HG02840 (cell line): ENCODE data around the gene KCTD2.
A peak's percentile ranks its signal among the peaks of the same experiment; 100 is the strongest.

Experiments used
- ATAC-seq: cut with Tn5 transposase; IDR thresholded peaks from one replicate; pipeline ENCODE4 v1.9.1; 2021; ENCODE audit warnings: mild to moderate bottlenecking, moderate library complexity, moderate number of reproducible peaks; ENCODE audit not compliant: unreplicated experiment, low FRiP score

KCTD2 gene

GRCh38 chr17:75093548-75094158 is 46.6 kb downstream of the KCTD2 start:
- ATAC-seq: no peak

- no peak for ATAC-seq
These were observed 47.9 kb downstream of the KCTD2 start for GRCh38 chr17:75094871-75095399.

DNA sequence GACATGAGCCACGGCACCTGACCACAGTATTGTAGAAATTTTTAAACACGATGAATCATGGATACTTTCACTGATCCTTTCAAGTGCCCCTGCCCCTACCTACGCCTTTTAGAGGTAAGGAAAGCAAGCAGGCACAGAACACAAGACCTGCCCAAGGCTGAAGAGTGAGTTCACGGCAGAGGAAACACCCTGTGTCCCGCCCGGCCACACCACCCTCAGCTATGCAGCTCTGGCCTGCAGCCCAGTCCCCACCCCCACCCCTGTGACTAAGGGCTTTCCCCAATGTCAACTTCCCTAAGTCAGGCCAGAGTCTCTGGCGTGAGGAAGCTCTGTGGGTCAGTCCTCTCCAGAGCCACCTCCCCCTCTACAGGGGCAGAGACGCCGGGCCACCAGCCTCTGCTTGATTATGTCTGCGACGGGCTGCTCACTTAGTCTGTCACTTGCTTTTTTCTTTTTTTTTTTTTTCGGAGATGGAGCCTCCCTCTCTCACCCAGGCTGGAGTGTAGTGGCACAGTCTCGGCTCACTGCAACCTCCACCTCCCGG is 49.1 kb downstream of the KCTD2 start:
- ATAC-seq: no peak

- no peak for ATAC-seq
These were observed 50.8 kb downstream of the KCTD2 start for GRCh38 chr17:75097865-75098264.

DNA sequence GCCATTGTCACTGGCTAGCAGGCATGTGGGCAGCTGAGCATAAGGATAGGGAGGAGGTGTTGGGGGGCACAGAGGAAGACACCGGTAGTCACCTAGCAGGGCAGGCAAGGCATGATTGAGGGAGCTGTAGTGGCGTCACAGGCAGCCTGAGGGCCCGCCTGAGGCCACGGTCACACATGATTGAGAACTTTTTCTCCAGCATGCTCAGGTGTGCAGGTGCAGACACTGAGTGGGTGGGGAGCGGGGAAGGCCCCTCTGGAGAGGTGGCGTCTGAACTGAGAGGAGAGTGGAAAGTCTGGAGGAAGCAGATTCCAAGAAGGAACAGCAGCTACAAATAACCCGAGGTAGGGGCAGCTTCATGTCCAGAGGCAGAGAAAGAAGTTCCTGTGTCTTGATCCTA is 51.8 kb downstream of the KCTD2 start:
- no peak for ATAC-seq

GRCh38 chr17:75099881-75100595 is 53.0 kb downstream of the KCTD2 start:
- no peak for ATAC-seq

DNA sequence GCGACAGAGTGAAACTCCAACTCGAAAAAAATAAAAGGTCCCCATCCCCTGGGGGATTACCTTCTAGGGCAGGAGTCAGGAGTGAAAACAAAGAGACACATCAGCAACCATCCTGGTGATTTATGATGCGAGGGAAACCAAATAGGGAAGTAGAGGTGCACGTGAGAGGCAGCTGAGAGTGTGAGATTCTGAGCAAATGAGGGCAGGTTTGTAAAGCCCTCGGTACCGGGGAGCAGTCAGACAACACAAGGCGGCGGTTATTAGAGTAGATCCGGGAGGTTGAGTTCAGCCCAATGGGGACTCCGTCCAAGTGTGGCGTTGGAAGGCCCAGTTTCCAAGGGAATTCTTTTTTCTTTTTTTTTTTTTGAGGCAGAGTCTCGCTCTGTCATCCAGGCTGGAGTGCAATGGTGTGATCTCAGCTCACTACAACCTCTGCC is 55.4 kb downstream of the KCTD2 start:
- no peak for ATAC-seq

- ATAC-seq: no peak
These were observed 56.9 kb downstream of the KCTD2 start for GRCh38 chr17:75103601-75104554.

DNA sequence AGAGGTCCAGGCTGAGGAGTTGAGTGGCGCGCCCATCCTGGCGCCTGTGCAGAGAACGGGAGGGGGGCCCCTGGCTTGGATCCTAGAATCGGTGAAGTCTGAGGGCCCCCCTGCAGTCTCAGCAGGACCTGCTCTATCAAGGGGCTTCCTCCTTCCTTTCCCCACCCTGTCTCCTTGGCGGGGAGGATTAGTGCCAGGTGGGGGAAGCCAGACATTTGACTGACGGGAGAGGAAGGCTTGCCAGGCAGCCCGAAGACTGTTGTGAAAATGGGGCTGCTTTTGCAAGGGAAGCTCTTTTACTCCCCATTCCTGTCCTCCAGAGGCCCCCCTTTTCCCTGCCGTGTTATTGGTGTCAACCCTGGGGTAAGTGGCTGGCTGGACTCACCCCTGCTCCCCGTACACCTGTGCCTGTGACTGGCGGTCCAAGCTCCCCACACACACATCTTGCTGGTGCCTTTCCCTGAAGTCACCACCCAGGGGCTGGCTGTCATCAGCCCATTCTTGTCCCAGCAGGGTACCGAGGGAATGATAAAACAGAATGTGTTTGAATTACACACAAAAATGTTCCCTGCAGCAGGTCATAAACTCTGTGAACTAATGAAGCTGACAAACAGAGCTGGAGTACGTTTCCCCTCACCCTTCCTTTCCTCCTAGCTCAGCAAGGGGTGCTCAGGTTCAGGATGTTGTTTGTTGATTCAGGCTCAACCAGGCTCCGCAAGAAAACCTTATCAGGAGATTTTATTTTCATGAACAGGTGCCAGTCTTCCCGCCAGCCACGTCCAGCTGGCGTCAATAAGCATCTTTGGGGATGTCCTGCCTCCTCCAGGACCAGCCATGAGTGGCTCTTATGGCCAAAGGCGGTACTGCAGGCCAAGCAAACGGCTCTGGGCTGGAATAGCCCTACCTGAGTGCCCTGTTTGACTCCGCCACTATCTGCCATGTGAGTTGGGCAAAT is 58.4 kb downstream of the KCTD2 start:
- ATAC-seq: no peak

- ATAC-seq: no peak
These were observed 61.2 kb downstream of the KCTD2 start for GRCh38 chr17:75108193-75108592.

DNA sequence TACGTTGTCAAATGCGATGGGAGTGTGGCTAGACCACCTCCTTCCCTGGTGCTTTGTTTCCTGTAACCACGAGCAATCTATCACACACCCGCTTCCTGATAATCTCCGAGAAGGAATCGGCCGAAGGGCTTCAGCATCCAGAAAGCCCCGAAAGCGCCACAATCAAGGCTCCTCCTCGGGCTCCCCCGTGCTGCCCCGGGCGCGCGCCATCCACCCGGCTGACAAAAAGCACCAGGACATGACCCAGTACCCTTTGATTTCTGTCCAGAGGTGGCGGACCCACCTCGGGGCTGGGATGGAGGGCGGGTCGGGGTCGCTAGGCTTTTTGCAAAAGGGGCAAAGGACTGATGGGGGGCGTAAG is 62.0 kb downstream of the KCTD2 start:
- no peak for ATAC-seq

GRCh38 chr17:75109407-75110233 is 62.6 kb downstream of the KCTD2 start, which contains the start of gene ARMC7:
Gene ARMC7 (plus strand): TSS chr17:75109969. CDS start chr17:75110289, 320 bp downstream.
- ATAC-seq: peak; percentile 59

DNA sequence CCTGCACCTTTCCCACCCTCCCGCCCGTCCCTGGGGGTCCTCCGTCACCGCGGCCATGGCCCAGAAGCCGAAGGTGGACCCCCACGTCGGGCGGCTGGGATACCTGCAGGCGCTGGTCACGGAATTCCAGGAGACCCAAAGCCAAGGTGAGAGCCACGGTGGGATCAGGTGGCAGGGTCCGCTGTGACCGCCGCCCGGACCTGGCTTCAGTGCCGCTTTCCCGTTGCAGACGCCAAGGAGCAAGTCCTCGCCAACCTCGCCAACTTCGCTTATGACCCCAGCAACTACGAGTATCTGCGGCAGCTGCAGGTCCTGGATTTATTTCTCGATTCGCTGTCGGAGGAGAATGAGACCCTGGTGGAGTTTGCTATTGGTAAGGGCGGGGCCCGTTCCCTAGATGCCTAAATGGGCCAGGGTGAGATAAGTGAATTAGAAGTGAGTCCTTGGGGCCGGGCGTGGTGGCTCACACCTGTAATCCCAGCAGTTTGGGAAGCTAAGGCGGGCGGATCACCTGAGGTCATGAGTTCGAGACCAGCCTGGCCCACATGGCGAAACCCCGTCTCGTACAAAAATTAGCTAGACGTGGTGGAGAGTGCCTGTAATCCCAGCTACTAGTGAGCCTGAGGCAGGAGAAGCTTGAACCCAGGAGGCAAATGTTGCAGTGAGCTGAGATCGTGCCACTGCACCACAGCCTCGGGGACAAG is 63.4 kb downstream of the KCTD2 start:
- no peak for ATAC-seq

GRCh38 chr17:75111777-75112335 is 64.8 kb downstream of the KCTD2 start:
- no peak for ATAC-seq

DNA sequence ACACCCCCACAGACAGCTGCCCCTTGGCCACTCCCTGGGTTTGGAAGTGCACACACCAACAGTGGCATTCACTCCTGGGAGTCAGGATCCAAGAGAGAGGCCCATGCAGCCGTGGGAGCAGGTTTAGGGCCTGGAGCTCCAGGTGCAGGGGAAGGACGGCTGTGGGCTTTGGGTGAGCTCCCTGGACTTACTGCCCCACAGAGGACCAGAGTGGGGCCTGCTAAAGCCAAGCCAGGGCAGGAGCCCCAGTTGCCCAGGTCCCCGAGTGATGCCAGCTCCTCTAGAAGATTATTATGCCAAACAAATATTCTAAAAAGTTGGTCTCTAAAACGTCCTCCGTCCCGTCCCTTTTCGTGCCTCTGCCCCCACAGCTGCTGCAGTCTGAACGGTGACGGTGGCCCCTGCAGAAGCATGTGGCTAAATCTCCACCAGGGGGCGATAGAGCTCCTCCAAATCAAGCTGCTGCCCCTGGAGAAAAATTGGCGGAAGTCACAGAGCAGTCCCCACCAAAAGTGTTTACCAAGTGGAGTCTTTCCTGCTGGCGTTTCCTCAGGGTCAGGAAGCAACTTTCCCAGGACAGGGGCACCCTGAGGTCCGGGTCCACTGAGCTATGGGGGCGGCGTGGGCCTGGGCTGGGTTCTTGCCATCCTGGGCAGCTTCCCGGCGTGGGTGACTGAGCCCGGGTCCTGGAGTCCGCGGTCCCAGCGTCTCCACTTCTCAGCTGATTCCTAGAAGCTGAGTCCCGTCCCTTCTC is 67.0 kb downstream of the KCTD2 start:
- ATAC-seq: no peak

- no peak for ATAC-seq
These were observed 67.7 kb downstream of the KCTD2 start for GRCh38 chr17:75114552-75115314.
